ENCODE measurements around the gene MAGEA10. TPM values are rescaled to one million over a fixed set of nuclear protein-coding genes. Genes with fewer than 3 reads are reported as not detected.

Gene MAGEA10
- total RNA-seq, 2 experiments from 2014 or later, result not detected

- Histone ChIP-seq H3K27ac (ENCODE audit: low read depth in 1 of 2, low read length in 2 of 2) (no peak overlapping the region), H3K36me3 (ENCODE audit: insufficient read depth, low read length) (no peaks in the 10 kb centered on the region), H3K4me3 (ENCODE audit: low read length) (no peak overlapping the region), H3K9me3 (ENCODE audit: control insufficient read depth in 1 of 2, insufficient read depth in 1 of 2, low read length in 2 of 2) (no peaks in the 10 kb centered on the region), H3K4me1 (ENCODE audit: insufficient read depth, low read length) (no peaks in the 10 kb centered on the region), H3K27me3 (ENCODE audit: control insufficient read depth in 1 of 2, insufficient read depth in 2 of 2, low read length in 2 of 2) (no peaks in the 10 kb centered on the region)
- Mint-ChIP-seq H3K27me3 (no peaks in the 10 kb centered on the region), H3K4me3 (no peak overlapping the region), H3K9me3 (no peaks in the 10 kb centered on the region), H3K27ac (no peak overlapping the region), H3K36me3 (ENCODE audit: low read depth) (no peaks in the 10 kb centered on the region), H3K4me1 (ENCODE audit: low read depth) (no peaks in the 10 kb centered on the region)
- intact Hi-C loops (cut with DNase I, micrococcal nuclease), result no loop called here
- ATAC-seq (ENCODE audit: poor library complexity), result no peak
- POLR2A ChIA-PET, result no interaction called here
- no peak for DNase-seq
- CTCF ChIA-PET, result no interaction called here
- no peak for TF ChIP-seq CTCF (IDR thresholded peaks at IDR 0.05)
Measured at GRCh38 chrX:152149648-152150047, 11.3 kb upstream of the MAGEA10 start.

GRCh38 chrX:152139589-152139988, 1.2 kb upstream of the MAGEA10 start:
- Mint-ChIP-seq H3K9me3 (no peaks in the 10 kb centered on the region), H3K27ac (no peak overlapping the region), H3K36me3 (ENCODE audit: low read depth) (no peaks in the 10 kb centered on the region), H3K4me1 (ENCODE audit: low read depth) (no peaks in the 10 kb centered on the region), H3K27me3 (no peaks in the 10 kb centered on the region), H3K4me3 (no peak overlapping the region)
- no peak for TF ChIP-seq CTCF (IDR thresholded peaks at IDR 0.05)
- ChIA-PET POLR2A (no interaction called here), CTCF (no interaction called here)
- ATAC-seq (ENCODE audit: poor library complexity) (no peak), DNase-seq (no peak)
- no peaks in the 10 kb centered on the region for H3K9me3 ChIP-seq (ENCODE audit: control insufficient read depth in 1 of 2, insufficient read depth in 1 of 2, low read length in 2 of 2)
- no peak overlapping the region for H3K27ac ChIP-seq (ENCODE audit: low read depth in 1 of 2, low read length in 2 of 2)
- H3K4me1 ChIP-seq (ENCODE audit: insufficient read depth, low read length), result no peaks in the 10 kb centered on the region
- H3K27me3 ChIP-seq (ENCODE audit: control insufficient read depth in 1 of 2, insufficient read depth in 2 of 2, low read length in 2 of 2), result no peaks in the 10 kb centered on the region
- H3K4me3 ChIP-seq (ENCODE audit: low read length), result no peak overlapping the region
- no peaks in the 10 kb centered on the region for H3K36me3 ChIP-seq (ENCODE audit: insufficient read depth, low read length)
- intact Hi-C loops (cut with DNase I, micrococcal nuclease), result no loop called here

GRCh38 chrX:152137771-152138387, 498 bp downstream of the MAGEA10 start:
- ATAC-seq (ENCODE audit: poor library complexity) (no peak), DNase-seq (no peak)
- no peaks in the 10 kb centered on the region for H3K27me3 ChIP-seq (ENCODE audit: control insufficient read depth in 1 of 2, insufficient read depth in 2 of 2, low read length in 2 of 2)
- no peaks in the 10 kb centered on the region for H3K4me1 ChIP-seq (ENCODE audit: insufficient read depth, low read length)
- no peaks in the 10 kb centered on the region for H3K36me3 ChIP-seq (ENCODE audit: insufficient read depth, low read length)
- ChIA-PET POLR2A (no interaction called here), CTCF (no interaction called here)
- H3K36me3 Mint-ChIP-seq (ENCODE audit: low read depth), result no peaks in the 10 kb centered on the region
- no peaks in the 10 kb centered on the region for H3K27me3 Mint-ChIP-seq
- no peaks in the 10 kb centered on the region for H3K9me3 Mint-ChIP-seq
- no peak for TF ChIP-seq CTCF (IDR thresholded peaks at IDR 0.05)
- no peak overlapping the region for H3K4me3 Mint-ChIP-seq
- H3K9me3 ChIP-seq (ENCODE audit: control insufficient read depth in 1 of 2, insufficient read depth in 1 of 2, low read length in 2 of 2), result no peaks in the 10 kb centered on the region
- intact Hi-C loops (cut with DNase I, micrococcal nuclease), result no loop called here
- H3K27ac ChIP-seq (ENCODE audit: low read depth in 1 of 2, low read length in 2 of 2), result no peak overlapping the region
- no peak overlapping the region for H3K4me3 ChIP-seq (ENCODE audit: low read length)
- H3K4me1 Mint-ChIP-seq (ENCODE audit: low read depth), result no peaks in the 10 kb centered on the region
- H3K27ac Mint-ChIP-seq, result no peak overlapping the region

All from CD4-positive, alpha-beta T cell (primary cell).